ENCODE data around the gene PHLDB3.

Gene PHLDB3

DNA sequence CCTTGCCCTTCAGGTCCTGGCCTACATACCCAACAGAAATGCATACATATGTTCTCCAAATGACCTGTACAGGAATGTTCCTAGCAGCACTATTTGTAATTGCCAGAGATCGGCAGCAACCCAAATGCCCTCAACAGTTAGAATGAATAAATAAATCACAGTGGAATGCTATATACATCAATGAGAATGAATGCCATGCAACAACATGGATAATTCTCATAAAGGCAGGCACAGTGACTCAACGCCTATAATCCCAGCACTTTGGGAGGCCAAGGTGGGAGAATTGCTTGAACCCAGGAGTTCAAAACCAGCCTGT lies 71.2 kb downstream of the PHLDB3 start:
- DNase-seq (ENCODE audit: extremely low read depth, low read depth) = no peak
- TF ChIP-seq, protein P1, sequence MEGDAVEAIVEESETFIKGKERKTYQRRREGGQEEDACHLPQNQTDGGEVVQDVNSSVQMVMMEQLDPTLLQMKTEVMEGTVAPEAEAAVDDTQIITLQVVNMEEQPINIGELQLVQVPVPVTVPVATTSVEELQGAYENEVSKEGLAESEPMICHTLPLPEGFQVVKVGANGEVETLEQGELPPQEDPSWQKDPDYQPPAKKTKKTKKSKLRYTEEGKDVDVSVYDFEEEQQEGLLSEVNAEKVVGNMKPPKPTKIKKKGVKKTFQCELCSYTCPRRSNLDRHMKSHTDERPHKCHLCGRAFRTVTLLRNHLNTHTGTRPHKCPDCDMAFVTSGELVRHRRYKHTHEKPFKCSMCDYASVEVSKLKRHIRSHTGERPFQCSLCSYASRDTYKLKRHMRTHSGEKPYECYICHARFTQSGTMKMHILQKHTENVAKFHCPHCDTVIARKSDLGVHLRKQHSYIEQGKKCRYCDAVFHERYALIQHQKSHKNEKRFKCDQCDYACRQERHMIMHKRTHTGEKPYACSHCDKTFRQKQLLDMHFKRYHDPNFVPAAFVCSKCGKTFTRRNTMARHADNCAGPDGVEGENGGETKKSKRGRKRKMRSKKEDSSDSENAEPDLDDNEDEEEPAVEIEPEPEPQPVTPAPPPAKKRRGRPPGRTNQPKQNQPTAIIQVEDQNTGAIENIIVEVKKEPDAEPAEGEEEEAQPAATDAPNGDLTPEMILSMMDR (IDR thresholded peaks at IDR 0.05; ENCODE audit: low read depth, low read length) = no peak

DNA sequence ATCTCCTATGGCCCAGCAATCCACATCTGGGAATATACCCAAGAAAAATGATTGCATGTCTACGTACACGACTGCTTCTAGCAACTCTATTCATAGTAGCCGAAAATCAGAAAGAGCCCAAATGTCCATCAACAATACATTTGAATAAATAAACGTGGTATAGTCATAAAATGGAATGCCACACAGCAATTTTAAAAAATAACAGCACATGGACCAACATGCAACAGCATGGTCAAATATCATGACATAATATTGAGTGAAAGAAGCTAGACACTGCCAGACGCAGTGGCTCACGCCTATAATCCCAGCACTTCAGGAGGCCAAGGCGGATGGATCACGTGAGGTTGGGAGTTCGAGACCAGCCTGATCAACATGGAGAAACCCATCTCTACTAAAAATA lies 73.6 kb downstream of the PHLDB3 start:
- no peak for DNase-seq (ENCODE audit: extremely low read depth, low read depth)
- TF ChIP-seq, protein P1 (IDR thresholded peaks at IDR 0.05; ENCODE audit: low read depth, low read length) = no peak

DNA sequence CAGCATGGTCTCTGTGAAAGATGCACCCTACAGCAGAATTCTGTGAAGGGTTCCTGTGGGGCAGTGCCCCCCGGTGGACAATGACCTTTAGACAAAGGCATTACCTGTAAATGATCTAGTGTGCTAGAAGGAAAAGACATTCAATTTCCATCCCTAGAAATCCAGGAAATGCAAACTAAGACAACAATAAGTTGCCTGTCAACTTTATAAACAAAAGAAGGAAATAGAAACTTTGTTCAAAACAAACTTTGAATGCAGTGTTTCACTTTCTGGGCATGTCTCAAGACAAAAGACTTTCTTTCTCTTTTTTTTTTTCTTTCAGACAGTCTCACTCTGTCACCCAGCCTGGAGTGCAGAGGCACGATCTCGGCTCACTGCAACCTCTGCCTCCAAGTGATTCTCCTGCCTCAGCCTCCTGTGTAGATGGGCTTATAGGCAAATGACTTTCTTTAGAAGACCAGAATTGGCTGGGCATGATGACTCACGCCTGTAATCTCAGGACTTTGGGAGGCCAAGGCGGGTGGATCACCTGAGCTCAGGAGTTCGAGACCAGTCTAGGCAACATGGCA lies 74.3 kb downstream of the PHLDB3 start:
- TF ChIP-seq, protein P1 (IDR thresholded peaks at IDR 0.05; ENCODE audit: low read depth, low read length) = peak; percentile 25

DNA sequence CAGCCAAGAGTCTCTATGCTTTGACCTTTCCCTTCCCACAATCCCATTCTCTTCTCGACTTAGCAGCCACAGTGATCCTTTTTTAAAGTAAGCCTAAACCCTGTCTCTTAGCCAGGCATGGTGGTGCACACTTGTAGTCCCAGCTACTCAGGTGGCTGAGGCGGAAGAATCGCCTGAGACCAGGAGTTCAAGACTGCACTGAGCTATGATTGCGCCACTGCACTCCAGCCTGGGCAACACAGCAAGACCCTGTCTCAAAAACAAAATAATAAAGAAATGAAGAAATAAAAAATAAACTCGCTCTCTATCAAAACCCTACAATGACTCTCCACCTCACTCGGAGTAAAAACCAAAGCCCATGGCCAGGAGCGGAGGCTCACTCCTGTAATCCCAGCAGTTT lies 75.2 kb downstream of the PHLDB3 start:
- no peak for DNase-seq (ENCODE audit: extremely low read depth, low read depth)

More for the DNA sequence above, 74.3 kb downstream of the PHLDB3 start:
- no peak for DNase-seq (ENCODE audit: extremely low read depth, low read depth)

DNA sequence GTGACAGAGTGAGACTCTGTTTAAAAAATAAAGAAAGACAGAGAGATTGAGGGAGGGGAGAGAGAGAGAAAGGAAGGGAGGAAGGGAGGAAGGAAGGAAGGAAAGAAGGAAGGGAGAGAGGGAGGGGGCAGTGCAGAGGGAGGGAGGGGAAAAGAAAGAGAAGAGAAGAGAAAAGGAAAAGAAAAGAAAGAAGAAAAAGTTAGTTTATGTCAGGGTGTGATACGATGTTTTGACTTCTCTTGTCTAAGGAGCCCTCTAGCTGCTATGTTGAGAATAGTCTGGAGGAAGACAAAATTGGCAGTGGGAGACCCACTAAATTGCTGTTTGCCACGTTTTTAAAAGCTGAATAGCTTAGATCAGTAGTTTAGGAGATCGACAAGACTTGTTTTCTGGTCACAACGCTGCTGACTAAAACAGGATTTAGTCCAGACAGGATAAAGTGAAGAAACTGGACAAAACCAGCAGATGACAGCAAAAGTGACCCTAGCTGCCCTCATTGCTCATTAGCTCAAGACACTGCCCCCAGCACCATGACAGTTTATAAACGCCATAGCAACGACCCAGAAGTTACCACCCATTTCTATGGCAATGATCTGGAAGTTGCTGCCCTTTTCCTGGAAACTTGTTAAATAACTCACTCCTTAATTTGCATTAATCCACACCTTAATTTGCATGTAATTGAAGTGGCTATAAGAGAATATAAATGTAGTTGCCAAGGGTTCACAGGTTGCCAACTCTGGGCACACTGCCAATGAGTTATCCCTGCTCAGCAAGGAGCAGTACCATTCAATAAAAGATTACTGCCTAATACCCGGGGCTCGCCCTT lies 78.8 kb downstream of the PHLDB3 start:
- TF ChIP-seq, protein P1 (IDR thresholded peaks at IDR 0.05; ENCODE audit: low read depth, low read length) = peak; percentile 68
- no peak for DNase-seq (ENCODE audit: extremely low read depth, low read depth)

More for the DNA sequence above, 75.2 kb downstream of the PHLDB3 start:
- TF ChIP-seq, protein P1 (IDR thresholded peaks at IDR 0.05; ENCODE audit: low read depth, low read length) = no peak
